Measurements from ENCODE around the gene RELN.

DNA sequence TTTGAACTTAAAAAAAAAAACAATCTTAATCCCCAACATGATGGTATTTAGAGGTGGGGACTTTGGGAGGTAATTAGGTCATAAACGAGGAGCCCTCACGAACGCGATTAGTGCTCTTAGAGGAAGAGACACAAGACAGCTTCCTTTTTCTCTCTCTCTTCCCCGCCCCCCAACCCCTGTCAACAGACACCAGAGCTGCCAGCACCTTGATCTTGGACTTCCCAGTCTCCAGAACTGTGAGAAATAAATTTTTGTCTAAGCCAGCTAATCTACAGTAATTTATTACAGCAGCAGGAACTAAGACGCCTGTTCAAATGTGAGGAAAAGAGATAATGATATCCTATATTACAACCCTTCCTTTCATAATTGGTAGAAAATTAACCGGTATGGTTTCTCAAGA is 40.1 kb downstream of the RELN start:
- TF ChIP-seq, protein P1, sequence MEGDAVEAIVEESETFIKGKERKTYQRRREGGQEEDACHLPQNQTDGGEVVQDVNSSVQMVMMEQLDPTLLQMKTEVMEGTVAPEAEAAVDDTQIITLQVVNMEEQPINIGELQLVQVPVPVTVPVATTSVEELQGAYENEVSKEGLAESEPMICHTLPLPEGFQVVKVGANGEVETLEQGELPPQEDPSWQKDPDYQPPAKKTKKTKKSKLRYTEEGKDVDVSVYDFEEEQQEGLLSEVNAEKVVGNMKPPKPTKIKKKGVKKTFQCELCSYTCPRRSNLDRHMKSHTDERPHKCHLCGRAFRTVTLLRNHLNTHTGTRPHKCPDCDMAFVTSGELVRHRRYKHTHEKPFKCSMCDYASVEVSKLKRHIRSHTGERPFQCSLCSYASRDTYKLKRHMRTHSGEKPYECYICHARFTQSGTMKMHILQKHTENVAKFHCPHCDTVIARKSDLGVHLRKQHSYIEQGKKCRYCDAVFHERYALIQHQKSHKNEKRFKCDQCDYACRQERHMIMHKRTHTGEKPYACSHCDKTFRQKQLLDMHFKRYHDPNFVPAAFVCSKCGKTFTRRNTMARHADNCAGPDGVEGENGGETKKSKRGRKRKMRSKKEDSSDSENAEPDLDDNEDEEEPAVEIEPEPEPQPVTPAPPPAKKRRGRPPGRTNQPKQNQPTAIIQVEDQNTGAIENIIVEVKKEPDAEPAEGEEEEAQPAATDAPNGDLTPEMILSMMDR (conservative IDR thresholded peaks at IDR 0.05) = no peak
- no peak for TF ChIP-seq EZH2 (IDR thresholded peaks at IDR 0.05; ENCODE audit: low read depth)
